22Rv1 (cell line): ENCODE data around the gene SCAPER.

Source experiments
- ZFX ChIP-seq: fragments of 450-650 bp; IDR thresholded peaks from 2 replicates; pipeline ENCODE4 v1.6.1; 2017; ENCODE audit warnings: antibody characterized with exemption, borderline replicate concordance
- TF ChIP-seq, protein P1 (sequence below): fragments of 450-650 bp; IDR thresholded peaks from 2 replicates; pipeline ENCODE4 v1.5.1; 2017; ENCODE audit warnings: mild to moderate bottlenecking

GRCh38 chr15:76575274-76575673 is 329.9 kb downstream of the SCAPER start:
- TF ChIP-seq, protein P1, sequence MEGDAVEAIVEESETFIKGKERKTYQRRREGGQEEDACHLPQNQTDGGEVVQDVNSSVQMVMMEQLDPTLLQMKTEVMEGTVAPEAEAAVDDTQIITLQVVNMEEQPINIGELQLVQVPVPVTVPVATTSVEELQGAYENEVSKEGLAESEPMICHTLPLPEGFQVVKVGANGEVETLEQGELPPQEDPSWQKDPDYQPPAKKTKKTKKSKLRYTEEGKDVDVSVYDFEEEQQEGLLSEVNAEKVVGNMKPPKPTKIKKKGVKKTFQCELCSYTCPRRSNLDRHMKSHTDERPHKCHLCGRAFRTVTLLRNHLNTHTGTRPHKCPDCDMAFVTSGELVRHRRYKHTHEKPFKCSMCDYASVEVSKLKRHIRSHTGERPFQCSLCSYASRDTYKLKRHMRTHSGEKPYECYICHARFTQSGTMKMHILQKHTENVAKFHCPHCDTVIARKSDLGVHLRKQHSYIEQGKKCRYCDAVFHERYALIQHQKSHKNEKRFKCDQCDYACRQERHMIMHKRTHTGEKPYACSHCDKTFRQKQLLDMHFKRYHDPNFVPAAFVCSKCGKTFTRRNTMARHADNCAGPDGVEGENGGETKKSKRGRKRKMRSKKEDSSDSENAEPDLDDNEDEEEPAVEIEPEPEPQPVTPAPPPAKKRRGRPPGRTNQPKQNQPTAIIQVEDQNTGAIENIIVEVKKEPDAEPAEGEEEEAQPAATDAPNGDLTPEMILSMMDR: no peak
- TF ChIP-seq ZFX: no peak
